H9 (cell line): ENCODE results near the gene ZNF423. TPM values are rescaled to one million over a fixed set of nuclear protein-coding genes. Genes with fewer than 3 reads are reported as not detected.

Experiments used
- DNase-seq: peaks from one replicate; pipeline ENCODE4 v3.0.0-alpha.2; 2017
- H2AFZ ChIP-seq: one replicate; pipeline ENCODE4 v1.6.1; 2013; ENCODE audit warnings: mild to moderate bottlenecking, low read length, control low read depth, moderate library complexity
- H2AK5ac ChIP-seq: 2 replicates; pipeline ENCODE4 v1.6.1; 2013; ENCODE audit warnings: low read length, control low read depth, mixed read lengths; ENCODE audit not compliant: insufficient read length
- H2BK120ac ChIP-seq: one replicate; pipeline ENCODE4 v1.6.1; 2013; ENCODE audit warnings: low read depth, mild to moderate bottlenecking, low read length, control low read depth, inconsistent platforms; ENCODE audit not compliant: poor library complexity, severe bottlenecking
- H2BK12ac ChIP-seq: 2 replicates; pipeline ENCODE4 v1.6.1; 2013; ENCODE audit warnings: low read length, control low read depth, mixed read lengths, low read depth; ENCODE audit not compliant: insufficient read length
- H2BK15ac ChIP-seq: 2 replicates; pipeline ENCODE4 v1.6.1; 2013; ENCODE audit warnings: low read depth, low read length, control low read depth
- H2BK20ac ChIP-seq: one replicate; pipeline ENCODE4 v1.6.1; 2013; ENCODE audit warnings: low read depth, mild to moderate bottlenecking, low read length, control low read depth, inconsistent platforms; ENCODE audit not compliant: poor library complexity, severe bottlenecking
- H2BK5ac ChIP-seq: 2 replicates; pipeline ENCODE4 v1.6.1; 2013; ENCODE audit warnings: low read length, control low read depth, mixed read lengths; ENCODE audit not compliant: insufficient read length
- H3K14ac ChIP-seq: 2 replicates; pipeline ENCODE4 v1.6.1; 2013; ENCODE audit warnings: low read length, control low read depth; ENCODE audit not compliant: insufficient read depth
- H3K18ac ChIP-seq: 2 replicates; pipeline ENCODE4 v1.6.1; 2013; ENCODE audit warnings: low read depth, mild to moderate bottlenecking, mixed read lengths, low read length, control low read depth; ENCODE audit not compliant: insufficient read length
- H3K23ac ChIP-seq: 2 replicates; pipeline ENCODE4 v1.6.1; 2013; ENCODE audit warnings: low read length, control low read depth, mixed read lengths, low read depth; ENCODE audit not compliant: insufficient read length
- H3K23me2 ChIP-seq: 2 replicates; pipeline ENCODE4 v1.6.1; 2013; ENCODE audit warnings: low read depth, mild to moderate bottlenecking, mixed read lengths, low read length, control low read depth; ENCODE audit not compliant: insufficient read length, poor library complexity, severe bottlenecking
- H3K27ac ChIP-seq: 2 replicates; pipeline ENCODE4 v1.5.1; 2013; ENCODE audit warnings: low read length, control low read depth, mixed read lengths, low read depth; ENCODE audit not compliant: insufficient read length
- H3K27me3 ChIP-seq: 2 replicates; pipeline ENCODE4 v1.6.1; 2013; ENCODE audit warnings: low read length, control low read depth, inconsistent platforms; ENCODE audit not compliant: insufficient read depth
- H3K4ac ChIP-seq: 2 replicates; pipeline ENCODE4 v1.6.1; 2013; ENCODE audit warnings: low read depth, mild to moderate bottlenecking, control low read depth, inconsistent platforms, low read length, moderate library complexity
- H3K4me1 ChIP-seq: 2 replicates; pipeline ENCODE4 v1.6.1; 2013; ENCODE audit warnings: low read length, control low read depth, inconsistent platforms; ENCODE audit not compliant: insufficient read depth
- H3K4me2 ChIP-seq: 2 replicates; pipeline ENCODE4 v1.6.1; 2013; ENCODE audit warnings: low read length, control low read depth, mixed read lengths; ENCODE audit not compliant: insufficient read length, insufficient read depth
- H3K56ac ChIP-seq: 2 replicates; pipeline ENCODE4 v1.6.1; 2013; ENCODE audit warnings: low read depth, mild to moderate bottlenecking, mixed read lengths, low read length, control low read depth; ENCODE audit not compliant: insufficient read length
- H3K79me1 ChIP-seq: 2 replicates; pipeline ENCODE4 v1.6.1; 2013; ENCODE audit warnings: low read depth, mild to moderate bottlenecking, moderate library complexity, low read length, control low read depth, inconsistent platforms; ENCODE audit not compliant: insufficient read depth, poor library complexity, severe bottlenecking
- H3K79me2 ChIP-seq: 2 replicates; pipeline ENCODE4 v1.6.1; 2013; ENCODE audit warnings: low read length, control low read depth, inconsistent platforms; ENCODE audit not compliant: insufficient read depth
- H3K9ac ChIP-seq: 2 replicates; pipeline ENCODE4 v1.6.1; 2013; ENCODE audit warnings: low read length, control low read depth, mixed read lengths; ENCODE audit not compliant: insufficient read length; ENCODE audit errors: extremely low read depth
- H3K9me3 ChIP-seq: one replicate; pipeline ENCODE4 v1.6.1; 2013; ENCODE audit warnings: low read depth, low read length, inconsistent platforms; ENCODE audit not compliant: control insufficient read depth
- H3T11ph ChIP-seq: one replicate; pipeline ENCODE4 v1.6.1; 2013; ENCODE audit warnings: mild to moderate bottlenecking, low read length, control low read depth, inconsistent platforms
- H4K20me1 ChIP-seq: one replicate; pipeline ENCODE4 v1.6.1; 2013; ENCODE audit not compliant: control insufficient read depth, insufficient read length, insufficient read depth
- H4K5ac ChIP-seq: 2 replicates; pipeline ENCODE4 v1.6.1; 2013; ENCODE audit warnings: low read depth, mild to moderate bottlenecking, mixed read lengths, low read length, control low read depth; ENCODE audit not compliant: insufficient read length
- H4K8ac ChIP-seq: replicated peaks from 2 replicates; pipeline ENCODE4 v1.6.1; 2013; ENCODE audit warnings: low read length, control low read depth, mixed read lengths, low read depth; ENCODE audit not compliant: insufficient read length
- H4K91ac ChIP-seq: 2 replicates; pipeline ENCODE4 v1.6.1; 2013; ENCODE audit warnings: low read depth, mild to moderate bottlenecking, moderate library complexity, mixed read lengths, low read length, control low read depth; ENCODE audit not compliant: insufficient read length
- H3K27ac Mint-ChIP-seq, 3 experiments: 2 replicates in 2 of 3; 3 replicates in 1 of 3; pipeline ENCODE4 v1.8.0; 2020 to 2021; ENCODE audit warnings: mixed read lengths in 3 of 3, mild to moderate bottlenecking in 1 of 3, moderate library complexity in 1 of 3
- H3K27me3 Mint-ChIP-seq: 2 replicates; pipeline ENCODE4 v1.8.0; 2021; ENCODE audit warnings: low read depth, mild to moderate bottlenecking, moderate library complexity, mixed read lengths
- H3K36me3 Mint-ChIP-seq, 3 experiments: 2 replicates in 2 of 3; 3 replicates in 1 of 3; pipeline ENCODE4 v1.8.0; 2020 to 2021; ENCODE audit warnings: low read depth in 3 of 3, mixed read lengths in 3 of 3; ENCODE audit not compliant: insufficient read depth in 1 of 3
- H3K4me1 Mint-ChIP-seq, 2 experiments: 2 replicates each; pipeline ENCODE4 v1.8.0; 2020; ENCODE audit warnings: mixed read lengths in 2 of 2
- H3K4me3 Mint-ChIP-seq, 2 experiments: 2 replicates in 1 of 2; 3 replicates in 1 of 2; pipeline ENCODE4 v1.8.0; 2020 to 2021; ENCODE audit warnings: mild to moderate bottlenecking in 2 of 2, mixed read lengths in 2 of 2, moderate library complexity in 1 of 2
- H3K9me3 Mint-ChIP-seq, 2 experiments: 2 replicates in 1 of 2; 3 replicates in 1 of 2; pipeline ENCODE4 v1.8.0; 2020; ENCODE audit warnings: mild to moderate bottlenecking in 2 of 2, mixed read lengths in 2 of 2, moderate library complexity in 1 of 2
- WGBS: extraction: QIAGEN DNeasy Blood & Tissue Kit; methylation state at CpG from one replicate; pipeline ENCODE4 v1.1.7; 2013; ENCODE audit warnings: missing lambda C conversion rate, low lambda C conversion rate, mixed read lengths; ENCODE audit not compliant: insufficient read length; ENCODE audit errors: extremely low coverage; 5-methylcytosine and 5-hydroxymethylcytosine counted together
- total RNA-seq: library from RNA; stranded (reverse); gene quantifications from 2 replicates; pipeline ENCODE4 v1.2.1, GENCODE V29; 2021
- TF ChIP-seq, protein P1 (sequence below): fragments of 200-600 bp; sonication (generic); conservative IDR thresholded peaks from 3 replicates; pipeline ENCODE4 v1.8.0; 2021; ENCODE audit warnings: antibody characterized with exemption, mild to moderate bottlenecking

The ZNF423 gene
- total RNA-seq, 1 experiment from 2014 or later = 51.5 TPM

DNA sequence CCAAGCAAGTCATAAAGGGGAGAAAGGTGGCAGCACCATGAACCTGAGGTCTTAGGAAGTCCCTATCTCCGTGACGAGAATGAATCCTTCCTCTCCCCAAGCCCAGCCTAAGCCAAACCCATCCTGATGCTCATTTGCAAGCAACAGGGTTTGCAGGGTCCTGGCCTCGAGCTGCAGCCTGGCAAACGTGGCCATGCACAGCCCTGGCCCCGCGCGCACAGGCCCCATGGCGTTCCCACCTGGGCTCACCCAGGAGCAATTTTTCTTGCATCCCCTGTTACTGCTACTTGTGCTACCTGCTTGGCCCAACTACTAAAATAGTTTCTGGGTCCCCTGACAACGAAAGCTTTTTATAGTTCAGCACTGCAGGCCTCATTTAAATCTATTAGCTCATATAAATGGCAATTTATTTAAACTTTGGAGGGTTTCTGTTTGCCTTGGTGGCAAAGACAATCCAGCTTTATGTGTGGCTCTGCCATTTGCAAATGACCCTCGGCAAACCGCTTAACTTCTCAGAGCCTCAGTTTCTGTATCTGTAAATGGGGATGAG is 340.8 kb downstream of the ZNF423 start:
- Histone ChIP-seq H2BK5ac (no peak overlapping the region), H3K27me3 (no peaks in the 10 kb centered on the region), H3K79me1 (no peaks in the 10 kb centered on the region), H2BK12ac (no peak overlapping the region), H2AK5ac (no peak overlapping the region), H3K14ac (no peak overlapping the region; the same call in 1 of the 2 replicates), H3K23ac (no peak overlapping the region), H2BK20ac (no peak overlapping the region), H2BK15ac (no peak overlapping the region), H2AFZ (no peak overlapping the region), H3K79me2 (no peaks in the 10 kb centered on the region), H3K4me1 (no peaks in the 10 kb centered on the region), H4K8ac (no peak overlapping the region), H4K5ac (no peak overlapping the region), H2BK120ac (no peak overlapping the region), H4K20me1 (no peaks in the 10 kb centered on the region), H3K23me2 (no peaks in the 10 kb centered on the region), H3K9ac (no peak overlapping the region), H3K18ac (no peak overlapping the region), H3T11ph (no peak overlapping the region), H3K27ac (no peak overlapping the region), H3K56ac (no peak overlapping the region), H3K9me3 (no peaks in the 10 kb centered on the region), H3K4me2 (no peak overlapping the region), H3K4ac (no peak overlapping the region), H4K91ac (no peak overlapping the region)
- Mint-ChIP-seq H3K9me3 (no peaks in the 10 kb centered on the region), H3K27ac (0 out of 7 replicates have a peak overlapping the region, but pooled peaks of 1 of the 3 experiments have one; percentile 20), H3K27me3 (no peaks in the 10 kb centered on the region), H3K4me3 (no peak overlapping the region), H3K36me3 (peaks cover 2 to 10% (median 4%) of the 10 kb centered on the region in 3 experiments; a peak in 4 of 7 replicates), H3K4me1 (no peaks in the 10 kb centered on the region)
- WGBS = no CpG with 5 or more reads among the region's 11 CpGs
- DNase-seq = no peak
- TF ChIP-seq, protein P1, sequence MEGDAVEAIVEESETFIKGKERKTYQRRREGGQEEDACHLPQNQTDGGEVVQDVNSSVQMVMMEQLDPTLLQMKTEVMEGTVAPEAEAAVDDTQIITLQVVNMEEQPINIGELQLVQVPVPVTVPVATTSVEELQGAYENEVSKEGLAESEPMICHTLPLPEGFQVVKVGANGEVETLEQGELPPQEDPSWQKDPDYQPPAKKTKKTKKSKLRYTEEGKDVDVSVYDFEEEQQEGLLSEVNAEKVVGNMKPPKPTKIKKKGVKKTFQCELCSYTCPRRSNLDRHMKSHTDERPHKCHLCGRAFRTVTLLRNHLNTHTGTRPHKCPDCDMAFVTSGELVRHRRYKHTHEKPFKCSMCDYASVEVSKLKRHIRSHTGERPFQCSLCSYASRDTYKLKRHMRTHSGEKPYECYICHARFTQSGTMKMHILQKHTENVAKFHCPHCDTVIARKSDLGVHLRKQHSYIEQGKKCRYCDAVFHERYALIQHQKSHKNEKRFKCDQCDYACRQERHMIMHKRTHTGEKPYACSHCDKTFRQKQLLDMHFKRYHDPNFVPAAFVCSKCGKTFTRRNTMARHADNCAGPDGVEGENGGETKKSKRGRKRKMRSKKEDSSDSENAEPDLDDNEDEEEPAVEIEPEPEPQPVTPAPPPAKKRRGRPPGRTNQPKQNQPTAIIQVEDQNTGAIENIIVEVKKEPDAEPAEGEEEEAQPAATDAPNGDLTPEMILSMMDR = no peak
